ENCODE results near the gene KRT39. TPM values are rescaled to one million over a fixed set of nuclear protein-coding genes. Genes with fewer than 3 reads are reported as not detected.

The KRT39 gene
- total RNA-seq, 1 donor = 0.36 TPM

- no peaks in the 10 kb centered on the region for H3K9me3 ChIP-seq (ENCODE audit: low read depth, low read length)
- no peak overlapping the region for H3K4me3 ChIP-seq (ENCODE audit: insufficient read depth, low read length)
- H3K79me2 ChIP-seq (ENCODE audit: insufficient read depth, low read length) = no peaks in the 10 kb centered on the region
- peak overlapping the region; percentile 94 for H3K27ac ChIP-seq (ENCODE audit: low read depth, low read length)
- no peak for DNase-seq (ENCODE audit: insufficient read length, low spot score, missing footprints)
- no peaks in the 10 kb centered on the region for H4K20me1 ChIP-seq (ENCODE audit: insufficient read depth, low read length)
- no peak overlapping the region for H2AFZ ChIP-seq (ENCODE audit: low read length)
- peaks cover 26% of the 10 kb centered on the region for H3K4me1 ChIP-seq (ENCODE audit: insufficient read depth, low read length)
- H3K27me3 ChIP-seq (ENCODE audit: insufficient read depth, low read length) = no peaks in the 10 kb centered on the region
- H3K4me2 ChIP-seq (ENCODE audit: insufficient read depth, low read length) = no peak overlapping the region
- H3K36me3 ChIP-seq (ENCODE audit: insufficient read depth, low read length) = no peaks in the 10 kb centered on the region
- TF ChIP-seq CTCF (IDR thresholded peaks at IDR 0.05; ENCODE audit: extremely low read depth, low read depth, low read length) = no peak
These were observed 50.4 kb downstream of the KRT39 start for GRCh38 chr17:40916366-40916765.

GRCh38 chr17:40915721-40916256 is 51.0 kb downstream of the KRT39 start:
- TF ChIP-seq CTCF (IDR thresholded peaks at IDR 0.05; ENCODE audit: extremely low read depth, low read depth, low read length) = no peak
- Histone ChIP-seq H2AFZ (ENCODE audit: low read length) (no peak overlapping the region), H3K4me2 (ENCODE audit: insufficient read depth, low read length) (peak overlapping the region; percentile 38), H4K20me1 (ENCODE audit: insufficient read depth, low read length) (no peaks in the 10 kb centered on the region), H3K4me3 (ENCODE audit: insufficient read depth, low read length) (no peak overlapping the region), H3K9me3 (ENCODE audit: low read depth, low read length) (no peaks in the 10 kb centered on the region), H3K27ac (ENCODE audit: low read depth, low read length) (peak overlapping the region; percentile 94), H3K79me2 (ENCODE audit: insufficient read depth, low read length) (no peaks in the 10 kb centered on the region), H3K36me3 (ENCODE audit: insufficient read depth, low read length) (no peaks in the 10 kb centered on the region), H3K27me3 (ENCODE audit: insufficient read depth, low read length) (no peaks in the 10 kb centered on the region), H3K4me1 (ENCODE audit: insufficient read depth, low read length) (peaks cover 31% of the 10 kb centered on the region)
- no peak for DNase-seq (ENCODE audit: insufficient read length, low spot score, missing footprints)

- H3K27ac ChIP-seq (ENCODE audit: low read depth, low read length) = peak overlapping the region; percentile 94
- H3K4me3 ChIP-seq (ENCODE audit: insufficient read depth, low read length) = no peak overlapping the region
- H3K9me3 ChIP-seq (ENCODE audit: low read depth, low read length) = no peaks in the 10 kb centered on the region
- no peak for TF ChIP-seq CTCF (IDR thresholded peaks at IDR 0.05; ENCODE audit: extremely low read depth, low read depth, low read length)
- no peaks in the 10 kb centered on the region for H3K27me3 ChIP-seq (ENCODE audit: insufficient read depth, low read length)
- no peak overlapping the region for H3K4me2 ChIP-seq (ENCODE audit: insufficient read depth, low read length)
- no peaks in the 10 kb centered on the region for H4K20me1 ChIP-seq (ENCODE audit: insufficient read depth, low read length)
- H3K4me1 ChIP-seq (ENCODE audit: insufficient read depth, low read length) = peaks cover 37% of the 10 kb centered on the region
- H3K79me2 ChIP-seq (ENCODE audit: insufficient read depth, low read length) = no peaks in the 10 kb centered on the region
- no peak for DNase-seq (ENCODE audit: insufficient read length, low spot score, missing footprints)
- H3K36me3 ChIP-seq (ENCODE audit: insufficient read depth, low read length) = no peaks in the 10 kb centered on the region
- no peak overlapping the region for H2AFZ ChIP-seq (ENCODE audit: low read length)
These were observed 51.5 kb downstream of the KRT39 start for GRCh38 chr17:40915199-40915661.

- DNase-seq (ENCODE audit: insufficient read length, low spot score, missing footprints) = peak; percentile 72
- Histone ChIP-seq H3K36me3 (ENCODE audit: insufficient read depth, low read length) (no peaks in the 10 kb centered on the region), H4K20me1 (ENCODE audit: insufficient read depth, low read length) (no peaks in the 10 kb centered on the region), H2AFZ (ENCODE audit: low read length) (no peak overlapping the region), H3K79me2 (ENCODE audit: insufficient read depth, low read length) (no peaks in the 10 kb centered on the region), H3K4me1 (ENCODE audit: insufficient read depth, low read length) (peaks cover 45% of the 10 kb centered on the region), H3K4me3 (ENCODE audit: insufficient read depth, low read length) (no peak overlapping the region), H3K27me3 (ENCODE audit: insufficient read depth, low read length) (no peaks in the 10 kb centered on the region), H3K9me3 (ENCODE audit: low read depth, low read length) (no peaks in the 10 kb centered on the region), H3K4me2 (ENCODE audit: insufficient read depth, low read length) (no peak overlapping the region), H3K27ac (ENCODE audit: low read depth, low read length) (peak overlapping the region; percentile 94)
- no peak for TF ChIP-seq CTCF (IDR thresholded peaks at IDR 0.05; ENCODE audit: extremely low read depth, low read depth, low read length)
These were observed 52.5 kb downstream of the KRT39 start for GRCh38 chr17:40914075-40914855.
